Hepatocyte (in vitro differentiated cells): ENCODE measurements around the gene LVRN.
"Not testable (repeated sequence)": the region's sequence is repeated elsewhere in the genome, so short reads cannot be mapped to it uniquely, and the experiment has no call there.

Experiments used
- EZH2 ChIP-seq: fragments of 200-600 bp; sonication (generic); IDR thresholded peaks from 2 replicates; pipeline ENCODE4 v1.6.1; 2016; ENCODE audit warnings: antibody characterized with exemption, mild to moderate bottlenecking, borderline replicate concordance
- EZH2phosphoT487 ChIP-seq: fragments of 200-600 bp; sonication (generic); IDR thresholded peaks from one replicate; pipeline ENCODE4 v1.6.1; 2018; ENCODE audit warnings: antibody characterized with exemption, mild to moderate bottlenecking, low read depth, moderate library complexity; ENCODE audit not compliant: unreplicated experiment, severe bottlenecking
- TF ChIP-seq, protein P1 (sequence below): fragments of 200-600 bp; sonication (generic); IDR thresholded peaks from 2 replicates; pipeline ENCODE4 v1.5.1; 2016; ENCODE audit warnings: antibody characterized with exemption, mild to moderate bottlenecking; ENCODE audit not compliant: poor library complexity

- TF ChIP-seq, protein P1, sequence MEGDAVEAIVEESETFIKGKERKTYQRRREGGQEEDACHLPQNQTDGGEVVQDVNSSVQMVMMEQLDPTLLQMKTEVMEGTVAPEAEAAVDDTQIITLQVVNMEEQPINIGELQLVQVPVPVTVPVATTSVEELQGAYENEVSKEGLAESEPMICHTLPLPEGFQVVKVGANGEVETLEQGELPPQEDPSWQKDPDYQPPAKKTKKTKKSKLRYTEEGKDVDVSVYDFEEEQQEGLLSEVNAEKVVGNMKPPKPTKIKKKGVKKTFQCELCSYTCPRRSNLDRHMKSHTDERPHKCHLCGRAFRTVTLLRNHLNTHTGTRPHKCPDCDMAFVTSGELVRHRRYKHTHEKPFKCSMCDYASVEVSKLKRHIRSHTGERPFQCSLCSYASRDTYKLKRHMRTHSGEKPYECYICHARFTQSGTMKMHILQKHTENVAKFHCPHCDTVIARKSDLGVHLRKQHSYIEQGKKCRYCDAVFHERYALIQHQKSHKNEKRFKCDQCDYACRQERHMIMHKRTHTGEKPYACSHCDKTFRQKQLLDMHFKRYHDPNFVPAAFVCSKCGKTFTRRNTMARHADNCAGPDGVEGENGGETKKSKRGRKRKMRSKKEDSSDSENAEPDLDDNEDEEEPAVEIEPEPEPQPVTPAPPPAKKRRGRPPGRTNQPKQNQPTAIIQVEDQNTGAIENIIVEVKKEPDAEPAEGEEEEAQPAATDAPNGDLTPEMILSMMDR = not testable (repeated sequence)
- TF ChIP-seq EZH2, EZH2phosphoT487: not testable (repeated sequence)
These were observed 33.5 kb upstream of the LVRN start for GRCh38 chr5:115928578-115929407.
